WTC11 (cell line): ENCODE data around the gene FBXO24. TPM values are rescaled to one million over a fixed set of nuclear protein-coding genes. Genes with fewer than 3 reads are reported as not detected.

Experiments used
- ATAC-seq: fragments of 200-7000 bp; cut with Tn5 transposase; 2 replicates; pipeline ENCODE4 v1.10.0; 2021; ENCODE audit warnings: mild to moderate bottlenecking, moderate library complexity
- CTCF ChIA-PET: fragments of 300-600 bp; sonication (Branson Sonifier 250); formaldehyde crosslinking; loops from one replicate; lab custom pipeline; 2021; ENCODE audit warnings: antibody characterized with exemption; lab: Charles Lee
- POLR2A ChIA-PET: fragments of 350-600 bp; sonication (Branson Sonifier 250); formaldehyde crosslinking; loops from one replicate; lab custom pipeline; 2021; ENCODE audit warnings: antibody characterized with exemption; lab: Charles Lee
- DNase-seq: peaks from one replicate; pipeline ENCODE4 v3.0.0; 2021; ENCODE audit warnings: low spot score
- H3K27ac Mint-ChIP-seq: 2 replicates; pipeline ENCODE4 v1.8.0; 2021; ENCODE audit warnings: mixed read lengths
- H3K27me3 Mint-ChIP-seq: 2 replicates; pipeline ENCODE4 v1.8.0; 2021; ENCODE audit warnings: low read depth, mild to moderate bottlenecking, moderate library complexity, mixed read lengths
- H3K36me3 Mint-ChIP-seq: 2 replicates; pipeline ENCODE4 v1.8.0; 2021; ENCODE audit warnings: mixed read lengths
- H3K4me1 Mint-ChIP-seq: 2 replicates; pipeline ENCODE4 v1.8.0; 2022; ENCODE audit warnings: mixed read lengths
- H3K4me3 Mint-ChIP-seq: 2 replicates; pipeline ENCODE4 v1.8.0; 2021; ENCODE audit warnings: mild to moderate bottlenecking, moderate library complexity, mixed read lengths
- H3K9me3 Mint-ChIP-seq: 2 replicates; pipeline ENCODE4 v1.8.0; 2021; ENCODE audit warnings: mixed read lengths
- CBFB ChIP-seq: sonication (generic); formaldehyde crosslinking; IDR thresholded peaks from 2 replicates; pipeline ENCODE4 v1.8.1; 2022; ENCODE audit warnings: mild to moderate bottlenecking, low read depth, missing genetic modification reagents
- CDX4 ChIP-seq: fragments of 250-450 bp; sonication (Bioruptor Pico); IDR thresholded peaks from 2 replicates; pipeline ENCODE4 v1.9.0; 2021; ENCODE audit warnings: moderate library complexity, mild to moderate bottlenecking, inconsistent platforms, borderline replicate concordance
- FOXK1 ChIP-seq: sonication (generic); formaldehyde crosslinking; IDR thresholded peaks from 2 replicates; pipeline ENCODE4 v1.8.0; 2022; ENCODE audit warnings: mild to moderate bottlenecking, moderate library complexity, missing genetic modification reagents
- FOXP4 ChIP-seq: sonication (generic); formaldehyde crosslinking; IDR thresholded peaks from 2 replicates; pipeline ENCODE4 v1.8.0; 2022; ENCODE audit warnings: mild to moderate bottlenecking, missing genetic modification reagents
- GRHL2 ChIP-seq: fragments of 250-450 bp; sonication (Bioruptor Pico); IDR thresholded peaks from 2 replicates; pipeline ENCODE4 v1.8.0; 2022; ENCODE audit warnings: mild to moderate bottlenecking, moderate library complexity; ENCODE audit not compliant: insufficient replicate concordance, severe bottlenecking
- GTF2I ChIP-seq: fragments of 250-450 bp; sonication (Bioruptor Pico); conservative IDR thresholded peaks from 2 replicates; pipeline ENCODE4 v1.4.0; 2021; ENCODE audit warnings: mild to moderate bottlenecking
- MXD4 ChIP-seq: fragments of 250-450 bp; sonication (Bioruptor Pico); IDR thresholded peaks from 2 replicates; pipeline ENCODE4 v1.8.0; 2021; ENCODE audit warnings: mild to moderate bottlenecking, moderate library complexity, borderline replicate concordance
- MYBL2 ChIP-seq: sonication (generic); formaldehyde crosslinking; IDR thresholded peaks from 2 replicates; pipeline ENCODE4 v1.8.1; 2023; ENCODE audit warnings: mild to moderate bottlenecking, moderate library complexity, missing genetic modification reagents
- NFYB ChIP-seq: sonication (generic); formaldehyde crosslinking; conservative IDR thresholded peaks from 2 replicates; pipeline ENCODE4 v1.8.0; 2022; ENCODE audit warnings: low read depth, missing genetic modification reagents
- PRDM15 ChIP-seq: sonication (generic); formaldehyde crosslinking; IDR thresholded peaks from 2 replicates; pipeline ENCODE4 v1.8.0; 2022; ENCODE audit warnings: missing genetic modification reagents
- ZBTB21 ChIP-seq: sonication (generic); formaldehyde crosslinking; IDR thresholded peaks from 2 replicates; pipeline ENCODE4 v1.8.1; 2023; ENCODE audit warnings: mild to moderate bottlenecking, missing genetic modification reagents, borderline replicate concordance
- ZNF138 ChIP-seq: sonication (generic); formaldehyde crosslinking; conservative IDR thresholded peaks from 2 replicates; pipeline ENCODE4 v1.8.1; 2022; ENCODE audit warnings: mild to moderate bottlenecking, moderate library complexity, missing genetic modification reagents
- ZNF232 ChIP-seq: sonication (generic); formaldehyde crosslinking; IDR thresholded peaks from 2 replicates; pipeline ENCODE4 v1.8.0; 2022; ENCODE audit warnings: mild to moderate bottlenecking, missing genetic modification reagents
- ZNF396 ChIP-seq: fragments of 250-450 bp; sonication (Bioruptor Pico); IDR thresholded peaks from 2 replicates; pipeline ENCODE4 v1.8.0; 2021; ENCODE audit warnings: mild to moderate bottlenecking, moderate library complexity, borderline replicate concordance
- ZNF532 ChIP-seq: fragments of 250-450 bp; sonication (Bioruptor Pico); IDR thresholded peaks from 2 replicates; pipeline ENCODE4 v1.9.0; 2021; ENCODE audit warnings: mild to moderate bottlenecking, borderline replicate concordance
- total RNA-seq: library from RNA; stranded (reverse); gene quantifications from 3 replicates; pipeline ENCODE4 v1.2.3, GENCODE V29; 2021
- TF ChIP-seq, protein P1 (sequence below): sonication (generic); formaldehyde crosslinking; IDR thresholded peaks from 2 replicates; pipeline ENCODE4 v1.8.1; 2023; ENCODE audit warnings: mild to moderate bottlenecking, moderate library complexity, missing genetic modification reagents

The FBXO24 gene
- total RNA-seq, 1 experiment from 2014 or later: 0.70 TPM

DNA sequence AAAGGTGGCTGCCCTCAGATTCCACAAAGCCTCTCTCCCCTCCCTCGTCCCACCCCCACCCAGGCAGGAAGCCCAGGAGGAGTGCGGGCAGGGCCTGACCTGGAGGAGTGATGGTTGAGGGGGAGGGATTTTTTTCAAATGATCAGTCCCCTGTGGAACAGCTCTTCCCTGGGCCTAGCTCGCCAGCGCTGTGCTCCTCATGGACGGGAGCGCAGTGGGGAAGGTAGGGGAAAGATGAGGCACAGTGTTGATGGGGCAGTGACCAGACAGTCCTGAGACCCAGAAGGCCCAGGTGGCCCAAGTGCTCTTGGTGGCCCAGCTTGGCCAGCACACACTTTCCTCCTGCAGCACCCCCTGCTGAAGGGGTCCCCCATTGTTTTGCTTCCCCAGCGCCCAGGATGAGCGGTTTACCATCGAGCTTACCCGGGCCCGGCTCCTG lies 21.0 kb upstream of the FBXO24 start:
- ChIA-PET POLR2A (no interaction called here), CTCF (interaction anchor here (0.7 to 2.8 kb wide), 14 partner anchors 15 to 158 kb away, joined by 3 to 41 read pairs (median 8); partner anchors contain the start of genes AGFG2, FBXO24, LRCH4 and NYAP1)
- no peaks in the 10 kb centered on the region for H3K36me3 Mint-ChIP-seq
- H3K4me3 Mint-ChIP-seq: no peak overlapping the region
- no peaks in the 10 kb centered on the region; the same call in 1 of the 2 replicates for H3K27me3 Mint-ChIP-seq
- no peak for DNase-seq
- H3K27ac Mint-ChIP-seq: no peak overlapping the region
- TF ChIP-seq FOXP4 (CRISPR knock-in tag) (no peak), GRHL2 (CRISPR knock-in tag) (no peak), ZNF532 (CRISPR knock-in tag) (no peak), ZNF232 (CRISPR knock-in tag) (no peak), MXD4 (CRISPR knock-in tag) (no peak), MYBL2 (no peak), ZNF396 (CRISPR knock-in tag) (no peak)
- TF ChIP-seq, protein P1, sequence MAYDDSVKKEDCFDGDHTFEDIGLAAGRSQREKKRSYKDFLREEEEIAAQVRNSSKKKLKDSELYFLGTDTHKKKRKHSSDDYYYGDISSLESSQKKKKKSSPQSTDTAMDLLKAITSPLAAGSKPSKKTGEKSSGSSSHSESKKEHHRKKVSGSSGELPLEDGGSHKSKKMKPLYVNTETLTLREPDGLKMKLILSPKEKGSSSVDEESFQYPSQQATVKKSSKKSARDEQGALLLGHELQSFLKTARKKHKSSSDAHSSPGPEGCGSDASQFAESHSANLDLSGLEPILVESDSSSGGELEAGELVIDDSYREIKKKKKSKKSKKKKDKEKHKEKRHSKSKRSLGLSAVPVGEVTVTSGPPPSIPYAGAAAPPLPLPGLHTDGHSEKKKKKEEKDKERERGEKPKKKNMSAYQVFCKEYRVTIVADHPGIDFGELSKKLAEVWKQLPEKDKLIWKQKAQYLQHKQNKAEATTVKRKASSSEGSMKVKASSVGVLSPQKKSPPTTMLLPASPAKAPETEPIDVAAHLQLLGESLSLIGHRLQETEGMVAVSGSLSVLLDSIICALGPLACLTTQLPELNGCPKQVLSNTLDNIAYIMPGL: no peak
- H3K4me1 Mint-ChIP-seq: peaks cover 28% of the 10 kb centered on the region
- no peaks in the 10 kb centered on the region for H3K9me3 Mint-ChIP-seq
- no peak for ATAC-seq

DNA sequence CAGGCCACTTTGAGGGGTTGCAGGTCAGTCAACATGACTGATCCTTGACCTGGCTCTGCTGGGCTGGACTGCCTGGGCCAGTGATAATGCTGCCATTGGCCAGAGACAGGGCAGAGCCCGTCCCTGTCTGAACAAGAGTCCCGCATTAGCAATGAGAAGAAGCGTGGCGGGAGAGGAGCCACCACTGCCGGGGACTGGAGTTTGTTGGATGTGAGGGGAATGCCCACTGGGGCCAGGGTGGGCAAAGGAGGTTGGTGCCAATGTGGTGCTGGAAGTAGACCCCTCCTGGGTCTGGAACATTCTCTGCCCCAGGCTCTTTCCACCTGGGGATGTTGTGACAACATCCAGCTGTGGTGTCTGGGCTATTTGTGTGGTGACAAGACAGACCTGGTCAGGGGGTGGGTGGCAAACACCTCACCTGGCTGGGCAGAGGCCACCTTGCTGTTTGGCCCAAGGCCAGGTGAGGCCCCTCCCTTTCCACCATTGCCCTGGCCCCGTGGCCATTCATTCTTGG lies 20.1 kb upstream of the FBXO24 start:
- ATAC-seq (no peak), DNase-seq (no peak)
- TF ChIP-seq GTF2I (CRISPR knock-in tag) (no peak), CBFB (no peak), GRHL2 (CRISPR knock-in tag) (no peak), ZBTB21 (CRISPR knock-in tag) (no peak), FOXK1 (CRISPR knock-in tag) (no peak), ZNF532 (CRISPR knock-in tag) (no peak), NFYB (no peak), ZNF138 (CRISPR knock-in tag) (no peak), MXD4 (CRISPR knock-in tag) (no peak), CDX4 (CRISPR knock-in tag) (no peak), PRDM15 (no peak)
- peaks cover 7% of the 10 kb centered on the region for H3K27me3 Mint-ChIP-seq
- no peaks in the 10 kb centered on the region for H3K36me3 Mint-ChIP-seq
- H3K27ac Mint-ChIP-seq: 0 out of 2 replicates have a peak overlapping the region, but pooled peaks have one; percentile 19
- peaks cover 32% of the 10 kb centered on the region for H3K4me1 Mint-ChIP-seq
- H3K4me3 Mint-ChIP-seq: no peak overlapping the region
- CTCF ChIA-PET: interaction anchor here (0.7 to 2.8 kb wide), 9 partner anchors 19 to 159 kb away, joined by 3 to 41 read pairs (median 8); partner anchors contain the start of genes FBXO24, LRCH4, PCOLCE and POP7
- no peaks in the 10 kb centered on the region for H3K9me3 Mint-ChIP-seq
- POLR2A ChIA-PET: interaction anchor here (0.6 kb wide), 1 partner anchor 201 kb away, joined by 3 read pairs; no protein-coding TSS in a partner anchor
